ENCODE measurements around the gene GLOD5.

DNA sequence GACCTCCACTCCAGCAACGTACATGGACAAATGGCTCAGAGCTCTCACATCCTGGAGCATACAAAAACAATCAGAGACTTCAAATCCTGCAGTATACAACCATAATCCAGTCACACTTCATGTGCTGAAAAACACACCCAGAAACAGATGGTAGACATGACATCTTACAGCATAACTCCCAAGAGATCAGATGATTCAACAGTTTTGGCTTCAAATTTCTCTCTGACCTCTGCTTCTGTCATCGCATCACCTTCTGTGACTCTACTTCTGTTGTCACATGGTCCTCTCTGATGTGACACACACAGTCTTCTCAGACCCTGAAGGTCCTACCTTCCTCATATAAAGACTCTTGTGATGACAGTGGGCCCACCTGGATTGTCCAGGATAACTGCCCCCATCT, 46.5 kb upstream of the GLOD5 start:
- TF ChIP-seq, protein P1, sequence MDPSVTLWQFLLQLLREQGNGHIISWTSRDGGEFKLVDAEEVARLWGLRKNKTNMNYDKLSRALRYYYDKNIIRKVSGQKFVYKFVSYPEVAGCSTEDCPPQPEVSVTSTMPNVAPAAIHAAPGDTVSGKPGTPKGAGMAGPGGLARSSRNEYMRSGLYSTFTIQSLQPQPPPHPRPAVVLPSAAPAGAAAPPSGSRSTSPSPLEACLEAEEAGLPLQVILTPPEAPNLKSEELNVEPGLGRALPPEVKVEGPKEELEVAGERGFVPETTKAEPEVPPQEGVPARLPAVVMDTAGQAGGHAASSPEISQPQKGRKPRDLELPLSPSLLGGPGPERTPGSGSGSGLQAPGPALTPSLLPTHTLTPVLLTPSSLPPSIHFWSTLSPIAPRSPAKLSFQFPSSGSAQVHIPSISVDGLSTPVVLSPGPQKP (IDR thresholded peaks at IDR 0.05; ENCODE audit: low read depth, low read length), result no peak
- TF ChIP-seq KDM1A (IDR thresholded peaks at IDR 0.05; ENCODE audit: low read depth) (no peak), JUN (IDR thresholded peaks at IDR 0.05) (no peak), RCOR1 (IDR thresholded peaks at IDR 0.05; ENCODE audit: low read depth, low read length) (no peak), POLR2A (IDR thresholded peaks at IDR 0.05; ENCODE audit: low read length) (no peak)
- TF ChIP-seq, protein P2, sequence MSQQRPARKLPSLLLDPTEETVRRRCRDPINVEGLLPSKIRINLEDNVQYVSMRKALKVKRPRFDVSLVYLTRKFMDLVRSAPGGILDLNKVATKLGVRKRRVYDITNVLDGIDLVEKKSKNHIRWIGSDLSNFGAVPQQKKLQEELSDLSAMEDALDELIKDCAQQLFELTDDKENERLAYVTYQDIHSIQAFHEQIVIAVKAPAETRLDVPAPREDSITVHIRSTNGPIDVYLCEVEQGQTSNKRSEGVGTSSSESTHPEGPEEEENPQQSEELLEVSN (IDR thresholded peaks at IDR 0.05; ENCODE audit: borderline replicate concordance, low read depth), result no peak
- TF ChIP-seq, protein P3, sequence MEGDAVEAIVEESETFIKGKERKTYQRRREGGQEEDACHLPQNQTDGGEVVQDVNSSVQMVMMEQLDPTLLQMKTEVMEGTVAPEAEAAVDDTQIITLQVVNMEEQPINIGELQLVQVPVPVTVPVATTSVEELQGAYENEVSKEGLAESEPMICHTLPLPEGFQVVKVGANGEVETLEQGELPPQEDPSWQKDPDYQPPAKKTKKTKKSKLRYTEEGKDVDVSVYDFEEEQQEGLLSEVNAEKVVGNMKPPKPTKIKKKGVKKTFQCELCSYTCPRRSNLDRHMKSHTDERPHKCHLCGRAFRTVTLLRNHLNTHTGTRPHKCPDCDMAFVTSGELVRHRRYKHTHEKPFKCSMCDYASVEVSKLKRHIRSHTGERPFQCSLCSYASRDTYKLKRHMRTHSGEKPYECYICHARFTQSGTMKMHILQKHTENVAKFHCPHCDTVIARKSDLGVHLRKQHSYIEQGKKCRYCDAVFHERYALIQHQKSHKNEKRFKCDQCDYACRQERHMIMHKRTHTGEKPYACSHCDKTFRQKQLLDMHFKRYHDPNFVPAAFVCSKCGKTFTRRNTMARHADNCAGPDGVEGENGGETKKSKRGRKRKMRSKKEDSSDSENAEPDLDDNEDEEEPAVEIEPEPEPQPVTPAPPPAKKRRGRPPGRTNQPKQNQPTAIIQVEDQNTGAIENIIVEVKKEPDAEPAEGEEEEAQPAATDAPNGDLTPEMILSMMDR (IDR thresholded peaks at IDR 0.05), result no peak
